Renal pelvis (tissue), 4 donors: ENCODE results near the gene CEBPG. TPM values are rescaled to one million over a fixed set of nuclear protein-coding genes. Genes with fewer than 3 reads are reported as not detected.

Experiments used
- DNase-seq: peaks from one replicate; pipeline ENCODE4 v3.0.0-alpha.2; 2013
- polyA plus RNA-seq, 3 donors: library from polyadenylated mRNA; unstranded; fragments of 120-200 nt; gene quantifications; one replicate each; pipeline ENCODE4 v1.2.1, GENCODE V29; 2013; ENCODE audit not compliant: insufficient read length in 3 of 3

The CEBPG gene
- polyA plus RNA-seq, 3 donors: 21.2 to 22.6 (median 22.0) TPM

DNA sequence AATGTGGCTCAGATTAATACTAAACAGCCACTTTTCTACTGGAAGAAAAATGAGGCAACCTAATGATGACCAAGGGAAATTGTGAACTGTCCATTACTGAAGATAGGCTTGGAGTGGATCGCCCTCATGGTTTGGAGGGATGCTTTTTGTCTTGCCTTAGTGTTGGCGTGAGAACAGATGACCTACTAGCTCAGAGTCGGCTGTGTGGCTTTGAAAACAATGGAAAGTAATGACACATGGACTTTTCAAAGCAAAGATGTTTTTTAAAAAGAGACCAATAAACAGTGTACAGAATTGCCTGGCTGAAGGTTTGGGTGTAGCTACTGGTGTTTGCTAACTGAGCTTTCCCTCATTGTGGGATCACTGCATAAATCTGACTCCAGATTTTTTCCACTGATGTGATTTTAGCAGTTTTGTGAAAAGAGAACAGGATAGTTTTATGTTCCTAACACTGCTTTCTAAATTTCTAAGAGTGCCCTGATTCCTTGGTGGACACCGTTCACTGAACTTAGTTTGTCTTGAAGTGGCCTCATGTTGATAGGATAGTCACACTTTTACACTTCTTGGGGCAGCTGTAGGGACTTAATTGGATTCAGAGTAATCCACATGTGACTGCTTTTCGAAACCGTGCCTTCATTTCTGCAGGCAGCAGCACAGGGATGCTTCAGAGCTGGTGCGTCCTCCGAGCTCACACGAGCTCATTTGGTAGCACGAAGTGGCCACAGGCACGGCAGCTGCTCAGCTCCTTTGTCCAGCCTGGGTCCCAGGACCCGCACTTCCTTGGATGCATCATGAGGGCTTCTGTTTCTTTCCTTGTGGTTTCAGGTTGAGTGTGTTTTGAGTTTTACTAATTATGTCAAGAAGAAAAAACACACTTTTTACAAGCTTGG is 4.3 kb downstream of the CEBPG start:
- DNase-seq: no peak

DNA sequence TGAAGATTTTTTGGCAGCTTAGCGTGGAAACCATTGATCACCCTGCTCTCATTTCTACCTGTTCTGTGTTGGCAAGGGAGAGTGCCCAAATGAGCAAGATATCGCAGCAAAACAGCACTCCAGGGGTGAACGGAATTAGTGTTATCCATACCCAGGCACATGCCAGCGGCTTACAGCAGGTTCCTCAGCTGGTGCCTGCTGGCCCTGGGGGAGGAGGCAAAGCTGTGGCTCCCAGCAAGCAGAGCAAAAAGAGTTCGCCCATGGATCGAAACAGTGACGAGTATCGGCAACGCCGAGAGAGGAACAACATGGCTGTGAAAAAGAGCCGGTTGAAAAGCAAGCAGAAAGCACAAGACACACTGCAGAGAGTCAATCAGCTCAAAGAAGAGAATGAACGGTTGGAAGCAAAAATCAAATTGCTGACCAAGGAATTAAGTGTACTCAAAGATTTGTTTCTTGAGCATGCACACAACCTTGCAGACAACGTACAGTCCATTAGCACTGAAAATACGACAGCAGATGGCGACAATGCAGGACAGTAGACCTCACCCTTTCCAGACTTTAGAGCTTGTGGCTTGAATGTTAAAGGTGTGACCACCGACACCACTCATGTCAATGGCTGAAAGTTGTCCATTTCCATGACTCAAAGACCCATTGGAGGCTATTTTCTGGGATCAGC is 5.8 kb downstream of the CEBPG start:
- no peak for DNase-seq

DNA sequence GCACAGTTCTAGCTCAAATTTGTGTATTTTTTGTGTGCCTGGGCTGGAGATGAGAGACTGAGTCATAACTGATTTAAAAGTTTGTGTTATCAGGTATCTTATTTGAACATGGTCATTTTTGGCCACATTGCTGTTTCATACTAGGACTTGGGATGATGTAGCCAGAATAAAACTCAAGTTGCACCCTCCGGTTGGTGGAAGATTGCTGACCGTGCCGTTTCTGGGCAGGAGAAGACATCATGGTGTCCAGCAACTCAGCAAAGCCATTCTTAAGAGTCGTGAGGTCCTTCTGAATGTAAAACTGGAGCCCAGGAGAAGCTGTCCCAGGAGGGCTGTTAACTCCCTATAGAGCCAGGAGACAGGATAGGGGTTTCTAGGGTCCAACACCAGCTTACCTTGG is 7.6 kb downstream of the CEBPG start:
- DNase-seq: no peak

DNA sequence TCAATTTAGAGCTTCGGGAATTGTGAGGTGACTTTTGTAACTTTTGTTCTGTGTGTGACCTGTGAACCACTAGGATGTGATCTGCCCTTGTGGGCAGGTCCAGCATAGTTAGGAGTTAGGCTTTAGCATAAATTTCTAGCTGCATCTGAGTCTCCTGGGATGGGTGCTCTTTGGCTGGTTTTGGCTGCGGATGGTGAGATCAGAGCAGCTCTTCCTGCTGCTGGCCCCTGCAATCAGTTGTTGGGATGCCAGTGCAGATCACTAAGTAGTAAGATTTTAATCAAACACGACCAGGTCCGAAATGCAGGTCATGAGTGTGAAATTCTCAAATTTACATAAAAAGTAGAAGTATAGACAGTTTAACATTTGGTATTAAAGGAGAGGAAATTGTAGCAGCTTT is 8.5 kb downstream of the CEBPG start:
- DNase-seq: no peak

DNA sequence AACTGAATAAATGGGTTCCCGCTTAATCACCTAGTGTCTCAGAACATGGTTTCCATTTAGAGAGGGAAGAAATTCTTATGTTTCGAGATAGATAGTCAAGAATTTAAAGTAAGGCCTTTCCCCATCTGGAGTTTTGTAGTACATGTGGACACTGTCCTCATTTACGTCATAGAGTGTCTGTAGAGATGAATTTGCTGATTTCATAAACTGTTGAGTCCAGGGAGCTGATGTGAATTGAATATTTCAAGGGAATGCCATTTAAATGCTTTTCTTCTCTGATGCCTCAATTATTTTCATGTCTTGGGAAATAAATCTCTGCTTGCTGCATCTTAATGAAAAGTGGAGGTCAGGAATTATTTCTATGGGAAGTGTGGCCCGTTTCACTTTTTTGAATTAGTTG is 9.5 kb downstream of the CEBPG start:
- DNase-seq: no peak

DNA sequence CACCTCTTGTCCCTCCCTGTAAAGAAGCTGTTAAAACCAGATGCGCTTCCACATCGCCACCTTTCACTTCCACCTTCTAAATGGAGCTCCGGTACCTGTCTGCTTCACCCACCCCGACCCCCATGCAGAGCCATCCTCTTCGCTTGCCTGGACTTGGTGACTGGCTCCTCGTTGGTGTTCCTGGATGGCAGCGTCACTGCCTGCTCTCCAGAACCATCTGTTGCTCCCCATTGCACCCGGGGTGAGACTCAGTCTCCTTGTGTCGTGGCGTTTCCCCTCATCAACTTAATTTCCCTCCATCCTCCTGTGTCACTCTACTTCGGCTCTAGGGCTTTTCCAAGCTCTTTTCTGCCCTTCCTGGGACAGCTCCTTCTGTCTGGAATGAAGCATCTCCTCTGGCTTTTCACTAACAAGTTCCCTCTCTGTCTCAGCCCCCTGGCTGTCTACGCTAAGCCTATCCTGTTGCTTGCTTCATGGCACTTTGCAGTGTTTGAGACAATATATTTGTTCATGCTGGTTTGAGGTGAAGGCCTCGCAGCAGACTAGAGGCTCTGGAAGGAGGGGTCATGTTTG is 10.3 kb downstream of the CEBPG start:
- DNase-seq: no peak

DNA sequence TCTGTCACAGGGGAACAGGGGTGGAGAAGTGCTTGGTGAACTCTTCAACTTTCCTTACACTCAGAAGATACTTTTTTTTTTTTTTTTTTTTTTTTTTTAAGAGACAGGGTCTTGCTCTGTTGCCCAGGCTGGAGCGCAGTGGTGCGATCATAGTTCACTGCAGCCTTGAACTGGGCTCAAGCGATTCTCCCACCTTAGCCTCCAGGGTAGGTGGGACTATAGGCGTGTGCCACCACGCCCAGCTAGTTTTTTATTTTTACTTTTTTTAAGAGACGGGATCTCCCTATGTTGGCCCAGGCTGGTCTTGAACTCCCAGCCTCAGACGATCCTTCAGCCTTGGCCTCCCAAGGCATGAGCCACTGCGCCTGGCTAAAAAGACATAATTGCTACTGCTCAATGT is 11.5 kb downstream of the CEBPG start:
- DNase-seq: no peak

DNA sequence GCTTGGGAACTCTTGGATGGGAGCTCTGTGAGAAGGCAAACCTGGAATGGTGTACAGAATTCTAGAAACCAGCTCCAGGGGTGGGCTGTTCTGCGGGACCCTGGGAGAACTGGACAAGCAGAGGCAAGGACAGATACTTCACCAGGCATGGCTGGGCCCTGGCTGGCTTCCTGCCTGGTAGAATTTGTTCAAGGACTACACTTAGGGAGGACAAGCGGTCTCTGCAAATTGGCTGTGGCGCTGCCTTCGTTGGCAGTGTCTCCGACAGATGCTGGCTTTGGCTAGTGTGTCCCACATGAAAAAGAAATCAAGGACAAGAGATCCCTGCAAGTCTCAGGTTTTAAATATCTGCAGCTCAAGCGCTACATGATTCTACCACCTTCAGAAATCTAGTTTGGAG is 12.4 kb downstream of the CEBPG start:
- no peak for DNase-seq

DNA sequence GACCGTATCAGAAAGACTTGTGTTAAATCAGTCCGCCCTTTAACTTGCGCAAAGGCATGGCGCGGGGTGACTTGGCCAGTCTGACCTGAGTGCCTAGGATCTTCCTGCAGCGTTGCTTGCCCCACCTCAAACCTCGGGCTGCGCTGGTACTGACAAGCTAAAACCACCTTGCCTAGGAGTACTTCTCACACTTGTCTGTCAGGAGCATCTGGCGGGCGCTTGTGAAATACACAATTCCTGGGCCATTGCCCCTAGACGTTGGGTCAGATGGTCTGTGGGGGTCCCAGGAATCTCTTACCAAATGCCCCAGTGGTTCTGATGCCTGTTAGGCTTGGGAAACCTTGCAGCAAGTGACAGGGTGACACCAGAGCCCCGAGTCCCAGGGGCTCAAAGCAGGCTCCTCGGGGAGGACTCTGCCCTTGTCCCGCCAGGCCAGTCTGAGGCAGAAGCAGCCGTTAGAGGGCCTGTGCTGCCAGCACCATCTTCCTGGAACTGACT is 12.9 kb downstream of the CEBPG start:
- no peak for DNase-seq

DNA sequence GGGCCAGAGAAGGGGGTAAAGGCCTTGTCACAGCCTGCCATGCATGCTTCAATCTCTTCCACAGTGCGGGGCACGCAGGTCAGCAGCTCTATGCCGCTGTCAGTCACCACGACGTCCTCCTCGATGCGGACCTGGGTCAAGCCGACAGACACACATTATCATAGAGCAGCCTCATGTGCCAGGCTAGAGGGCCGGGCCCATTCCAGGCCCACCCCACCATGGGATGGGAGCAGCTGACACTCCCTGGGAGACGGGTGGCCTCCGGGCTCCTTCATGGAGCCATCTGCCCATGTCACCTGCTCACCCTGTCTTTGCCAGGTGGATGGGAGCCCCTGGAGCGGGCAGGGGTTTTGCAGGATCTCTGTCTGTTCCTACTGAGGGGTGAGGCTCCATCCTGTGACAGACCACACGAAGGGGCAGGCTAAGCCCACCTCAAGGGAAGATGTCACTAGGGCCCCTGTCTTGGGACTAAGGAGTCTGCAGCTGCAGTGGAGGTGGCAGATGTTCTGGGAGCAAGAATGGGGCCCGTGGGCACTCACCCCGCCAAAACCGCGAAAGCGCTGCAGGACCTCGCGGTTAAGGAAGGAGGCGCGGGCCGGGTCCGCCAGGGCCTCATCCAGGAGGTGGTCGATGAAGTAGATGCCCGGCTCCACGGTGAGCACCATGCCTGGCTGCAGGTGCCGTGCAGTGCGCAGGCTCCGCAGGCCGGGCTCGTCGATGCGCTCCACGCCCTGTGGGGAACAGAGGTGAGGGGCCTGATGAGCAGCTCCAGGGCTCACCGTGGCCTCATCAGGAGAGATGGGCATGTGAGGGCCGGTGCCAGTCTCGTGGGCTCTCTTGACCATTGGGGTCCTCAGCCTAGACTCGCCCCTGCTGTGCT is 14.1 kb downstream of the CEBPG start:
- no peak for DNase-seq

DNA sequence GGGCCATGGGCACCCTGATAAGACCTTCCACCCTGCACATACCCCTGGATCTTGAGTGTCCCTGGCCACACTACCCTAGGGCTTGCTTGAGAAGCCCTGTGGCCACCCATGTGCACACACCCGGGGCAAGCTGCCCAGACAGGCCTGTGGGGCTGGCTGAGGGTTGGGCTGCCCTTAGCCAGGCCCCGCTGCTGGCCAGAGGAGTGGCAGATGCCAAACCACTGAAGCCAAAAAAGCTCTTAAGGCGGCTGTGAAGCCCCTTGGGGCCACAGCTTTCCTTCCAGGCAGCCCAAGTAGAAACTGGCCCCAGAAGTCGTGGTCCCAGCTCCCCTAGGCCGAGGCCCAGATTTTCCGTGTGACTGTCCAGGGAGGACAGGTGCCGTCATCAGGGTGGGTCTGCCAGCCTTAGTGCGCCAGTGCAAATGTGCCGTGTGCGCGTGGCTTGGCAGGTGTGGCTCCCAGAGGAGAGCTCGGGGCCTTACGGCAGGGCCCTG is 14.8 kb downstream of the CEBPG start:
- DNase-seq: no peak

DNA sequence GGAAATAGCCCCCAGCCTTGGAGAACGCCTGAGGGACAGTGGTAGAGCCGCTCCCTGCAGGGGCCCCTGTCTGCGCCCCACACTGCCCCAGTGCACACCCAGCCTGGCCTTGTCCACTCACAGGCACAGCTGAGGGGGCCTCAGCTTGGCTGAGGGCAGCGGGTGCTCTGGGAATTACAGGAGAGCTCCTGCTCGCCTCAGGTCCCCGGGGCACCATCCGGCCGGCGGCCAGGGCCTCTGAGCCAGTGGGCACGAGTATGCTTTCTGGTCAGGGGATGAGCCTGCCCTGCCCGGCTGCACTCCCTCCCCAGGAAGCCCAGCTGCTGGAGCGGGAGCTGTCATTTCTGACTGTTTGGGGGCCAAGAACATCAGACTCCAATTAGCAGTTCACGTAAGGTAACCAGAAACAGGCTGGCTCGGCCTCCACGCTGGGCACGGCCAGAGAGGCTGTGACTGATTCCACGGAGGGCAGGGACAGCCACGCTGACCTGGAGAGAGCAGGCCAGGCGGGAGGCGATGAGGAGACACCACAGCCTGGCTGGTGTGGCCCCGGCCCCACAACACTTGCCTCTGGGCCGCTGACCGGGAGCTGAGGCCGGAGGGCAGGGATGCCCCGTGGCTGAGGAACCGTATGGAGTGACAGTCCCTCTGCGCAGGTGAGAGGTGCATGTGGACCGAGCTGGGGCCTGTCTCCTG is 15.4 kb downstream of the CEBPG start:
- DNase-seq: no peak

DNA sequence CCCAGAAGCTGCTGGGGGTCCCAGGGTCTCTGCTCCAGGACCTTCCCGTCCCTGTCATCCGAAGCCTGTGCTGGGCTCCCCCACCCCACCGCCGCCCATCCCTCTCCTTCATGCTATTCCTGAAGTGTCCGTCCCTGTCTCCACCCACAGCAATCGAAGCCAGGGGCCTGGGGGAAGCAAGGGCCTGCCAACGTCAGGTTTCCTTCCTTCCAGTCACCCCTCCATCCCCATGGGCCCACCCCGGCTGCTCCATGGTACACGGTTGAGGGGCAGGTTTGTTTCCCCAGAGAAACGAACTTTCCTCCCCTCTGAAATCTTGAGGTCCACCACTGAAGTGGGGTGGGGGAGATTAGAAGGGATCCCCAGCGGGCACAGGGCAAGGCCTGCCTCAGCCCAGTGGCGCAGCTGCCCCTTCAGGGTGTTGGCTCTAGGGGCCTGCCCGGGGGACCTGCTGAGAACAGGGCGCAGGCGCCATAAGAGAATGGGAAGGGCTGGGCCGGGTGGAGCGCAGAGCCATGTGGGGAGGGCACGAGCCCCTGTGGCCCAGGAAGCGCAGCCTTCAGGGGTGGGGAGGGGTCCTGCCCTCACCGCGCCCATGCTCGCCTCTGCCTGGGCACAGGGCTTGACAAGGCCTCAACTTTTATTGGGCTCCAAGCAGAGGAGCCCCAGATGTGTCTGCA is 16.1 kb downstream of the CEBPG start:
- no peak for DNase-seq

DNA sequence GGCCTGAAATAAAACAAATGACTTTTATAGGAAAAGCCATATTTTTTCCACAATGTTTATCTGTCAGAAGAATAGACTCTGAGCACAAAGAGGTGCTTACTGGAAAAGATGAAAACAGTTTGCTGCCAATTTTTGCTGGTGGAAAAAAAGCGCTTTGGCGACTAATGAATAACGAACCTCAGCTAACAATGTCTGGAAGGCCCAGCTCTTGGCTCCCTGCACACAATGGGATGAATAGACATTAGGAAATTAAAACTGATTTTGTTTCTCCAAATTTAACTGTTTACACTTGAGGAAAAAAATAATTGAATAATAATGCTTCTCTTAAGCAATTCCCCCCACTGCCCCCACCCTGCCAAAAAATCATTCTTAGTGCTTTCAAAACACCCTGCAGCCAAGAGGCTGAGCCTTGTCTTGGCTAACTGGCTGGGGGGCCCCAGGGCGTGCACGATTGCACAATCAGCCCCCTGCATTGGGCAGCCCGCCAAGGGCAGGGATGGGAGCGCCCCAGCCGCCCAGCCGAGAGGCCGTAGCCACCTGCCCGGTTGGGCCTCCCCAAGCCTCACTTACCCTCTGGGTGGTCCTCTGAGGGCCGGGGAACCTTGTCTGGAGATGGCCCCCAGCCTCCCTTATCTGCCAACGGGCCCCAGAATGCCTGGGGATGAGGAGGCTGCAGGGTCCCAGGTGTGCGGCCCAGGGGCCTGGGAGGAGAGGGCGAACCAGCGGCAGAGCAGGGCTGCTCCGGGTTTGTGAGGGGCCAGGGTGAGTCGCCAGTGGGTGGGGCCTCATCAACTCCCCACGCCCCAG is 16.8 kb downstream of the CEBPG start:
- no peak for DNase-seq

DNA sequence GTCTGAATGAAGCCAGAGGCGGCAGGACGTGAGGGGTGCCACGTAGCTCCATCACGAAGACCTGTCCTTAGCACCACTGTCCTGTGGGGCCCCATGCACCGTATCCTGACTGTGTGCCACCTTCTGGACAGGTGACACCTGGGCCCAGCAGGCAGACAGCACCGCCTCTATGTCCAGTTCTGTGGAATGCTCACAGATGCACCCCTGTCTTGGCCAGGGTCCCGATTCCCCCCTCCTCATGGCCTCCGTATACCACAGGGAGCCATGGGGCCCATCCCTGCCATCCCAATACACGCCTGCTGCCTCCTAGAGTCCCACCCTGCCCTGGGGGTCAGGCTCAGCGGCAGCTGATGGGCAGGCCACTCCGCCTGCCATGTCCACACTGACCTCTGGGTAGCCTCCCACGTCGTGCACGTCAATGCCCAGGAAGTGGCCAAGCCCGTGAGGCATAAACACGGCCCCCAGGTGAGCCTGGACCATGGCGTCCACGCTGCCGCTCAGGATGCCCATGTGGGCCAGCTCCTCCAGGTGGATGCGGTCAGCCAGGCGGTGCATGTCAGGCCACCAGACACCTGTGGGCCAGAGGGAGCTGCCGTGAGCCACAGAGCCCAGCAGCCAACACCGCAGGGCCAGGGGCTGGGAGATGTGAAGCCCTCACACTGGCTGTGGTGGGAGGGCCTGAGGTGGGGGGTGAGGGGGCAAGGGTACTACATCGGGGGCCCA is 17.6 kb downstream of the CEBPG start:
- no peak for DNase-seq

DNA sequence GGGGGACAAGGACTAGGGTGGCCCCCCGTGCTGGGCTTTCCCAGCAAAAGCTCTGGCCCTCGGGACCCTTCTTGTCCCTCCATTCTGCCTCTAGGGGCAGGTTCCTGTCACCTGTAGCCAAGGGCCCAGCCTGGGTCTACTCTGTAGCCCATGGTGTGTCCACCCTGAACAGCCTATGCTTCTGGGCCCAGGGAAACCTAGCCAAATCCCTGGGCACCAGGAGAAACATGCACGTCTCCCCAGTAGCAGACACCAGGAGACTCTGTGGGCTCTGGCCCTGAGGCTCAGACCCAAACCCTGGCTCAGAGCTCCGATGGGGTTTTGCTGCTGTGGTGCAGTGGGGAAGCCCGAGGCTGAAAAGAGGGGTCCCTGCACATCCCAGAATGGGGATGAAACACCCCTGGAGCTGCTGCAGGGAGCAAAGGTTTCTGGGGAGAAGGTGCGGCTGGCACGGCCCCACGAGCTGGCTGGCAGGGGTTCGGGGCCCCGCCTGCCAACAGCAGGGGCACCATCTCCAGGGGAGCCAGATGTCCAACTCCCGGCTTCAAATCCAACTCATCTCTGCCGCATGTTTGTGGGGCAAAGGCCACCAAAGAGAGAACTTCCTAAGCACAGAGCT is 18.2 kb downstream of the CEBPG start:
- no peak for DNase-seq

DNA sequence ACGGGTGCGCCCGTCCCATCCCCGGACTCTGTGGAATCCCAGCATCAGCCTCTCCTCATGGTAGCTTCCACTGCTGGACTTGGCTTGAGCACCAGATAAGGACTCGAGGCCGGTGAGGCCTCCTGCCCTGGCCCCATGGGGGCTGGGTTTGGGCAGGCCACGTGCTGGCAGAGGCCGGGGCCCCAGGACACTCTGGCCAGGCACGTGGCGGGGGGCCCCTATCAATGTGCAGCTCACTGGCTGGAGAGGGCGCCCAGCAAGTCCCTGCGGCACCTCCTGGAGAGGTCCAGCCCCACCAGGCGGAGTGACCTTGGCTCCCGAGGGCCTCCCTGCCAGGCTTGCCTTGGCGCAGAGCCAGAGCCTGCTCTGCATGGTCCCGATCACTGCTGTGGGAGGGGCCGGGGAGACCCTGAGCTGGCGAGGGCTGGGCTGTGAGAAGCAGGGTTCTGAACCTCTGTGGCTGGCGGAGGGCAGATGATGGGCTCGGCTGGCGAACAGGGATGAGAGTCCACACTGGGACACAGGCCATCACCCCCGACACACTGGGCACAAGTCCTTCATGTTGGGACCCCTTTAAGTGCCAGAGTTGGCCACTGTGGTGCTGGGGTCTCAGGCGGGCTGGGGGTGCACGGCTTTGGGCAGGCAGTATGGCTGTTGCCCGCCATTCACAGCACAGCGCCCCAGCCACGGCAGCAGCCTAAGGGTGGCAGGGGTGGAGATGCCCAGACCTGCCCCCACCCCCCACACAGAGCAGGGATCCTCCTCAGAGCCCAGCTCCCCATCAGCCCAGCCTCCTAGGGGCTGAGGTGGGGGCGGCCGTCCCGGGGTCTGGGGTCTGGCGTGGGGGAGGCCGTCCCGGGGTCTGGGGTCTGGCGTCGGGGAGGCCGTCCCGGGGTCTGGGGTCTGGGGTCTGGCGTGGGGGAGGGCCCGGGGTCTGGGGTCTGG is 19.1 kb downstream of the CEBPG start:
- no peak for DNase-seq
